Karpas-422 (cell line): ENCODE measurements around the gene SMG6. TPM values are rescaled to one million over a fixed set of nuclear protein-coding genes. Genes with fewer than 3 reads are reported as not detected.
A peak's percentile ranks its signal among the peaks of the same experiment; 100 is the strongest.

Experiments used
- DNase-seq: peaks from one replicate; pipeline ENCODE4 v3.0.0-alpha.2; 2015
- H2AFZ ChIP-seq: fragments of 200-600 bp; sonication (generic); 2 replicates; pipeline ENCODE4 v1.6.1; 2014; ENCODE audit warnings: antibody characterized with exemption, low read length, mixed read lengths
- H3K27ac ChIP-seq: fragments of 200-600 bp; sonication (generic); 2 replicates; pipeline ENCODE4 v1.5.1; 2014; ENCODE audit warnings: mild to moderate bottlenecking, low read length, moderate library complexity
- H3K27me3 ChIP-seq: fragments of 200-600 bp; sonication (generic); 2 replicates; pipeline ENCODE4 v1.6.1; 2014; ENCODE audit warnings: low read length, mixed read lengths
- H3K36me3 ChIP-seq: fragments of 200-600 bp; sonication (generic); 2 replicates; pipeline ENCODE4 v1.6.1; 2014; ENCODE audit warnings: low read length, mixed read lengths; ENCODE audit not compliant: insufficient read depth
- H3K4me1 ChIP-seq: fragments of 200-600 bp; sonication (generic); 2 replicates; pipeline ENCODE4 v1.6.1; 2014; ENCODE audit warnings: mild to moderate bottlenecking, low read length, mixed read lengths
- H3K4me2 ChIP-seq: fragments of 200-600 bp; sonication (generic); 2 replicates; pipeline ENCODE4 v1.6.1; 2014; ENCODE audit warnings: low read length, low read depth, mild to moderate bottlenecking; ENCODE audit not compliant: poor library complexity, severe bottlenecking
- H3K4me3 ChIP-seq: fragments of 200-600 bp; sonication (generic); 2 replicates; pipeline ENCODE4 v1.5.1; 2014; ENCODE audit warnings: mild to moderate bottlenecking, antibody characterized with exemption, low read length, mixed read lengths
- H3K79me2 ChIP-seq: fragments of 200-600 bp; sonication (generic); 2 replicates; pipeline ENCODE4 v1.6.1; 2014; ENCODE audit warnings: mild to moderate bottlenecking, low read length, mixed read lengths
- H3K9ac ChIP-seq: fragments of 200-600 bp; sonication (generic); 2 replicates; pipeline ENCODE4 v1.6.0; 2014; ENCODE audit warnings: low read length
- H3K9me2 ChIP-seq: fragments of 200-600 bp; sonication (generic), shearing (Covaris generic); replicated peaks from 2 replicates; pipeline ENCODE4 v1.6.0; 2014; ENCODE audit warnings: mild to moderate bottlenecking, low read length, moderate library complexity; ENCODE audit not compliant: insufficient read depth
- H3K9me3 ChIP-seq: fragments of 300-700, 200-600 bp; sonication (generic); 2 replicates; pipeline ENCODE4 v1.6.1; 2014; ENCODE audit warnings: low read length, mixed read lengths
- H4K20me1 ChIP-seq: fragments of 200-600 bp; sonication (generic); 2 replicates; pipeline ENCODE4 v1.6.1; 2014; ENCODE audit warnings: mild to moderate bottlenecking, antibody characterized with exemption, low read length, low read depth; ENCODE audit not compliant: insufficient read depth
- total RNA-seq: library from RNA; depleted of rRNA; stranded (reverse); fragments of >200 nt; shearing (Covaris generic); gene quantifications from 2 replicates; pipeline ENCODE4 v1.2.3, GENCODE V29; 2014; ENCODE audit warnings: low replicate concordance

Gene SMG6
- total RNA-seq, 1 experiment from 2014 or later: 10.2 TPM

DNA sequence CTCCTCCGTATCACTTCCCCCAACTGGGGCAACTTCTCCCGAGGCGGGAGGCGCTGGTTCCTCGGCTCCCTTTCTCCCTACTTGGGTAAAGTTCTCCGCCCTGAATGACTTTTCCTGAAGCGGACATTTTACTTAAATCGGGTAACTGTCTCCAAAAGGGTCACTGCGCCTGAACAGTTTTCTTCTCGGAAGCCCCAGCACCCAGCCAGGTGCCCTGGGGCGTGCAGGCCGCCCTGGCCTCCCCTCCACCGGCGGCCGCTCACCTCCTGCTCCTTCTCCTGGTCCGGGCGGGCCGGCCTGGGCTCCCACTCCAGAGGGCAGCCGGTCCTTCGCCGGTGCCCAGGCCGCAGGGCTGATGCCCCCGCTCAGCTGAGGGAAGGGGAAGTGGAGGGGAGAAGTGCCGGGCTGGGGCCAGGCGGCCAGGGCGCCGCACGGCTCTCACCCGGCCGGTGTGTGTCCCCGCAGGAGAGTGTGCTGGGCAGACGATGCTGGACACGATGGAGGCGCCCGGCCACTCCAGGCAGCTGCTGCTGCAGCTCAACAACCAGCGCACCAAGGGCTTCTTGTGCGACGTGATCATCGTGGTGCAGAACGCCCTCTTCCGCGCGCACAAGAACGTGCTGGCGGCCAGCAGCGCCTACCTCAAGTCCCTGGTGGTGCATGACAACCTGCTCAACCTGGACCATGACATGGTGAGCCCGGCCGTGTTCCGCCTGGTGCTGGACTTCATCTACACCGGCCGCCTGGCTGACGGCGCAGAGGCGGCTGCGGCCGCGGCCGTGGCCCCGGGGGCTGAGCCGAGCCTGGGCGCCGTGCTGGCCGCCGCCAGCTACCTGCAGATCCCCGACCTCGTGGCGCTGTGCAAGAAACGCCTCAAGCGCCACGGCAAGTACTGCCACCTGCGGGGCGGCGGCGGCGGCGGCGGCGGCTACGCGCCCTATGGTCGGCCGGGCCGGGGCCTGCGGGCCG, 247.1 kb downstream of the SMG6 start:
- Histone ChIP-seq H3K4me2 (peak overlapping the region; percentile 98), H3K4me3 (peak overlapping the region; percentile 58; the same call in 1 of the 2 replicates), H3K27me3 (no peaks in the 10 kb centered on the region), H3K9me2 (no peaks in the 10 kb centered on the region), H2AFZ (no peak overlapping the region), H3K79me2 (no peaks in the 10 kb centered on the region), H3K27ac (no peak overlapping the region), H4K20me1 (peaks cover 25% of the 10 kb centered on the region; the same call in 1 of the 2 replicates), H3K4me1 (peaks cover 40% of the 10 kb centered on the region), H3K9ac (peak overlapping the region; percentile 66), H3K9me3 (no peaks in the 10 kb centered on the region), H3K36me3 (no peaks in the 10 kb centered on the region; the same call in 1 of the 2 replicates)
- peak; percentile 57 for DNase-seq

DNA sequence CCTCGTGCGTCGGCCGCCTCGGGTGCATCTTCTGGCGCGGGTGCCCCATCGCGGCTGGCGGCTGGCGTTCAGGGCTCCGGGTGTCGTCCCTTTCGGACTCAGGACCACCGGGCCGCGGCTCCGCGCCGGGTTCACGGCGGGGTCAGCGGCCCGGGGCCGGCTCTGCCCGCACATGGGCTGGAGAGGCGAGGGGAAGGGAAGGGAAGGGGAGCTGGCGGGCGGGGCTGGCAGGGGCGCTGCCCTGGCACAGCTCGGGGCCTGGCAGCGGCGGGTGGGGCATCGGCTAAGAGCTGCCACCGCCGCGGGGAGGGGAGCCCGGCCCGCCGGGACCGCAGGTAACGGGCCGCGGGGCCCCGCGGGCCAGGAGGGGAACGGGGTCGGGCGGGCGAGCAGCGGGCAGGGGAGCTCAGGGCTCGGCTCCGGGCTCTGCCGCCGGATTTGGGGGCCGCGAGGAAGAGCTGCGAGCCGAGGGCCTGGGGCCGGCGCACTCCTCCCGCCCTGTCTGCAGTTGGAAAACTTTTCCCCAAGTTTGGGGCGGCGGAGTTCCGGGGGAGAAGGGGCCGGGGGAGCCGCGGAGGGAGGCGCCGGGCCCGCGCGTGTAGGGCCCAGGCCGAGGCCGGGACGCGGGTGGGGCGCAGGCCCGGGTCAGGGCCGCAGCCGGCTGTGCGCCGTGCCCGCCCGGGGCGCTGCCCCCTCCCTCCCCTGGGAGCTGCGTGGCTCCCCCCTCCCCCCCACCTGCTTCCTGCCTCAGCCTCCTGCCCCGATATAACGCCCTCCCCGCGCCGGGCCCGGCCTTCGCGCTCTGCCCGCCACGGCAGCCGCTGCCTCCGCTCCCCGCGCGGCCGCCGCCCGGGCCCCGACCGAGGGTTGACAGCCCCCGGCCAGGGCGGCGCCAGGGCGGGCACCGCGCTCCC, 248.0 kb downstream of the SMG6 start:
- H3K79me2 ChIP-seq: no peaks in the 10 kb centered on the region
- no peak overlapping the region; the same call in 1 of the 2 replicates for H2AFZ ChIP-seq
- H3K9ac ChIP-seq: peak overlapping the region; percentile 66
- peak; percentile 71 for DNase-seq
- H3K27me3 ChIP-seq: no peaks in the 10 kb centered on the region
- H3K4me2 ChIP-seq: peak overlapping the region; percentile 98
- H3K36me3 ChIP-seq: no peaks in the 10 kb centered on the region; the same call in 1 of the 2 replicates
- H3K4me3 ChIP-seq: peak overlapping the region; percentile 85
- H3K9me3 ChIP-seq: no peaks in the 10 kb centered on the region
- no peak overlapping the region for H3K27ac ChIP-seq
- H3K9me2 ChIP-seq: no peaks in the 10 kb centered on the region
- H3K4me1 ChIP-seq: peaks cover 50% of the 10 kb centered on the region
- peaks cover 24% of the 10 kb centered on the region; the same call in 1 of the 2 replicates for H4K20me1 ChIP-seq

GRCh38 chr17:2054512-2055291, 248.9 kb downstream of the SMG6 start, which contains the start of gene HIC1:
Gene HIC1, plus strand, starts transcription at chr17:2055103. Its CDS starts 1,588 bp downstream, at chr17:2056691.
- Histone ChIP-seq H3K9ac (peak within 1 kb of the TSS; percentile 66), H3K27me3 (no peaks in the 10 kb centered on the region), H3K4me2 (peak within 1 kb of the TSS; percentile 98), H3K4me3 (peak within 1 kb of the TSS; percentile 85), H3K9me2 (no peaks in the 10 kb centered on the region), H3K4me1 (peaks cover 54% of the 10 kb centered on the region), H3K79me2 (no peaks in the 10 kb centered on the region), H2AFZ (peak within 1 kb of the TSS; percentile 54), H3K9me3 (no peaks in the 10 kb centered on the region), H3K27ac (no peak within 1 kb of the TSS), H4K20me1 (peaks cover 18% of the 10 kb centered on the region; the same call in 1 of the 2 replicates), H3K36me3 (no peaks in the 10 kb centered on the region)
- peak; percentile 91 for DNase-seq

GRCh38 chr17:2054262-2054511, 249.4 kb downstream of the SMG6 start:
- H4K20me1 ChIP-seq: peaks cover 13% of the 10 kb centered on the region; the same call in 1 of the 2 replicates
- H3K9me2 ChIP-seq: no peaks in the 10 kb centered on the region
- H2AFZ ChIP-seq: peak overlapping the region; percentile 54
- no peaks in the 10 kb centered on the region for H3K27me3 ChIP-seq
- H3K79me2 ChIP-seq: no peaks in the 10 kb centered on the region
- no peaks in the 10 kb centered on the region for H3K36me3 ChIP-seq
- no peaks in the 10 kb centered on the region for H3K9me3 ChIP-seq
- H3K4me3 ChIP-seq: peak overlapping the region; percentile 85
- H3K27ac ChIP-seq: no peak overlapping the region
- peak overlapping the region; percentile 98 for H3K4me2 ChIP-seq
- DNase-seq: no peak
- H3K9ac ChIP-seq: peak overlapping the region; percentile 66
- H3K4me1 ChIP-seq: peaks cover 56% of the 10 kb centered on the region

- Histone ChIP-seq H3K9me2 (no peaks in the 10 kb centered on the region), H3K36me3 (no peaks in the 10 kb centered on the region), H2AFZ (peak overlapping the region; percentile 54), H4K20me1 (peaks cover 10% of the 10 kb centered on the region; the same call in 1 of the 2 replicates), H3K9me3 (no peaks in the 10 kb centered on the region), H3K4me2 (peak overlapping the region; percentile 98), H3K4me1 (peaks cover 56% of the 10 kb centered on the region), H3K9ac (peak overlapping the region; percentile 66), H3K27me3 (no peaks in the 10 kb centered on the region), H3K27ac (no peak overlapping the region), H3K4me3 (peak overlapping the region; percentile 85), H3K79me2 (no peaks in the 10 kb centered on the region)
- DNase-seq: peak; percentile 92
Observed at GRCh38 chr17:2053380-2054261, 250.0 kb downstream of the SMG6 start.

DNA sequence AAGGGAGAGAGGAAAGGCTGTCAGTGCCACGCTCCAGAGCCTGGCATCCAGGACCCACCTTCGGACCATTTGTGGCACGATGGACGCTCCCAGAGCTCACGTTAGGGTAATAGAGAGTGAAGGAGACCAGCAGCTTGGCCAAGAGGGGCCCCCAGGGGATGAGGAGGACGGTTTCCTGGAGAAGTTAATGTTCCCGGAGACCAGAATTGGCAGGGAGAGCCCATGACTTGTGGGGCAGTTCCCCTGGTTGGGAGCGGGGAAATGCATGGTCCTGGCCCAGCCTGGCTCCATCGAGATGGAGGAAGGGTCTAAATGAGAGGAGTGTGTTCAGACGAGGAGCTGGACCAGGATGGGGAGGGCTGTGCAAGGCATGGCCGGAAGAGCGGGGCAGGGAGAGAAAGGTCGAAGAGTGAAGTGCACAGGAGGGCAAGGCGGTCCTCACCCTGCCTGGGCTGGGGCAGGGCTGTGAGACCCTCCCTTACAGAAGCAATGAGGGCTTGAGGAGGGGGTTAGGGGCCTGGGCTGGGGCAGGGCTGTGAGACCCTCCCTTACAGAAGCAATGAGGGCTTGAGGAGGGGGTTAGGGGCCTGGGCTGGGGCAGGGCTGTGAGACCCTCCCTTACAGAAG, 251.5 kb downstream of the SMG6 start:
- Histone ChIP-seq H3K36me3 (no peaks in the 10 kb centered on the region), H3K79me2 (no peaks in the 10 kb centered on the region), H3K27ac (no peak overlapping the region), H3K9me2 (no peaks in the 10 kb centered on the region), H3K4me1 (peaks cover 53% of the 10 kb centered on the region), H3K4me3 (no peak overlapping the region), H3K9me3 (no peaks in the 10 kb centered on the region), H4K20me1 (peaks cover 10% of the 10 kb centered on the region; the same call in 1 of the 2 replicates), H3K27me3 (no peaks in the 10 kb centered on the region), H2AFZ (no peak overlapping the region), H3K9ac (no peak overlapping the region), H3K4me2 (no peak overlapping the region)
- DNase-seq: no peak
